Hematopoietic multipotent progenitor cell (in vitro differentiated cells): Measurements from ENCODE around the gene PITPNC1. TPM values are rescaled to one million over a fixed set of nuclear protein-coding genes. Genes with fewer than 3 reads are reported as not detected.
"Not testable (repeated sequence)": the region's sequence is repeated elsewhere in the genome, so short reads cannot be mapped to it uniquely, and the experiment has no call there.

Experiments used
- DNase-seq, 3 donors: peaks; one replicate each; pipeline ENCODE4 v3.0.0-alpha.2; 2011 to 2015; ENCODE audit warnings: low read depth in 2 of 3, low spot score in 2 of 3
- total RNA-seq: library from RNA; depleted of rRNA; stranded (reverse); fragments of >200 nt; gene quantifications from one replicate; pipeline ENCODE4 v1.2.3, GENCODE V29; 2012

PITPNC1 gene
- total RNA-seq, 1 donor, result 5.9 TPM

DNA sequence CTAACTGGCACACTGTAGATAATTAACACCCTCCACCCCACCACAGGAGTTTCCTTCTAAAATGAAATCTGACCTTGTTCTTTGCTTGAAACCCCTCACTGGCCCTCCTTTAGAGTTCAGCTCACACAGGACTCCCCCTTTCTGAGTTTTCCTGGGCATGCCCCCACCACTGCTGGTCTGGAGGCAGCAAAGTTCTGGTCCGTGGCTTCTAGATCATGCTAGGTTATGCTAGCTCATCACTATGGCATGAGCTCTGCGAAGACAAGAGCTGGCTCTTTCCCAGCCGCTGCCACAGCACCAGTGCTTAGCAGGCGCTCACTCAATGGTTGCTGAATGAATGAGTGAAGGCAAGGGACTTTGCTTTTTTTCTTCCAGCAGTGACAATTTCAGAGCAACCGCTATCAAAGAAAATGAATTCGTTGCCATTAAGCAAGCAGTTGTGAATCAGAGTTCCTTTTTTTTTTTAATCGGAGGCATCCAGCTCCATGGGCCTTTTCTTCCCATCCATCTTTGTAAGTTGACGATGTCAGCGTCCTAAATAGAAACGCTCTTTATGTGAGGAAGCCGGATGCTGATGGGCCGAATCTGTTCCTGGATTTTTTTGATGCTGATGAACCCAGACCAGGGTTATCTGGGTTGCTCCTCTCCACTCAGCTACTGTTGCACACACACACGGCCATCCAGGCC lies 259.9 kb downstream of the PITPNC1 start:
- no peak for DNase-seq

DNA sequence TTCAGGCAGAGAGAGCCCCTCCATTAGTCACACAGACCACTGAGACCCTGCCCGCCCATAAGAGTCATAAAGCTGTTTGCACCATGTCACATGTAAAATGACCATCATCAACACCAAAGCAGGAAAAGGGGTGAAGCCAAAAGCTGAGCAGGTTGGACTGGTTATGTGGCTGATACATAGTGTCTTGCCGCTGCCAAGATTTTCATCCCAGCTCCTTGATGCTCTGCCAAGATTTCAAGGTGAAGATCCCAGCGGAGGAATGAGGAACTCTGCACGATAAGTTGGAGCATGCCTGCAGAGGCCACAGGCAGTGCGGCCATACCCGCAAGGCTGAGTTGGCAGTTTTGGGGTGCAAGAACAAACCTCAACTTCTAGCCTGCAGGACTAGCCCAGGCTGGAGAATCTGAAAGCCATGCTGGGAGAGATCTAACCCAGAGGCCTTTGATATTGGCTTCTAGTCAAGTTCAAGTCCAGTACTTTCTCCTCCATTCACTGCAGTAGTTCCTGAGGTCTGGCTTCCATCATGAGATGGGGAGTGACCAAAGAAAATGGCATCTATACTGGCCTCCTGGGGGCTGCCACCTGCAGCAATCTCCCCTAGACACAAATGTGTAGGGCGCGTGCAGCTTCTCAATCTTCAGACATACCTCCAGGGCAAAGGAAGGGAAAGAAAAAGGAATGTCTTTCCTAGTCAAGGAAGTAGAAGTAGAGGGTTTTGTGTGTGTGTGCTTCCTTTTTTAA lies 261.0 kb downstream of the PITPNC1 start:
- no peak for DNase-seq

DNA sequence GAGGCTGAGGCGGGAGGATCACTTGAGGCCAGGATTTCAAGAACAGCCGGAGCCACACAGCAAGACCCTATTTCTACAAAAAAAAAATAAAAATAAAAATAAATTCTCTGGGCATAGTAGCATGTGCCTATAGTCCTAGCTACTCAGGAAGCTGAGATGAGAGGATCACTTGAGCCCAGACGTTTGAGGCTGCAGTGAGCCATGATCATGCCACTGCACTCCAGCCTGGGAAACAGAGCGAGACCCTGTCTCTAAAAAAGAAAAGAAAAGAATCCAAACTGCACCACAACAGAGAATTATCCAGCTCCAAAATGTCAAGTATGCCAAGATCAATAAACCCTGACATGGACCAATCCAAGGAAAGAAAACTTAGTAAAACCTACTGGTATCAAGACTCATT lies 261.8 kb downstream of the PITPNC1 start:
- no peak for DNase-seq

DNA sequence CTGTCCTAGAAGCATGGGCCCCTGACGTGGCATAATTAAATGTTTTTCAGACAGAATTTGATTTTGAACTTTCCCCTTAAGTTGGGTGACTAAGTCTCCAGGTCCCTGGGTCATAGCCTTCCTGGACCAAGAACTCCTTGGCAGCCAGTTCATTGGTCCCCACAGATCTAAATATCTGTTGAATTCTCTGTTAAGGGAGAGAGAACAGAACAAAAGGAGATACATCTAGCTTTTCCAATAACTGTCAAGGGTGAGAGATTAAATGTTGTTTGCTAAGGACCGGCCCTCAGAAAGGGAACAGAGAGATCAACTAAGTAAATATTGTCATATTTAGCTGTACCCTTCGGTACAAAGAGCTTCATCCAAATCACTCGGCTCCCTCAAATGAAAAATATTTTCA lies 262.5 kb downstream of the PITPNC1 start:
- DNase-seq, result no peak

DNA sequence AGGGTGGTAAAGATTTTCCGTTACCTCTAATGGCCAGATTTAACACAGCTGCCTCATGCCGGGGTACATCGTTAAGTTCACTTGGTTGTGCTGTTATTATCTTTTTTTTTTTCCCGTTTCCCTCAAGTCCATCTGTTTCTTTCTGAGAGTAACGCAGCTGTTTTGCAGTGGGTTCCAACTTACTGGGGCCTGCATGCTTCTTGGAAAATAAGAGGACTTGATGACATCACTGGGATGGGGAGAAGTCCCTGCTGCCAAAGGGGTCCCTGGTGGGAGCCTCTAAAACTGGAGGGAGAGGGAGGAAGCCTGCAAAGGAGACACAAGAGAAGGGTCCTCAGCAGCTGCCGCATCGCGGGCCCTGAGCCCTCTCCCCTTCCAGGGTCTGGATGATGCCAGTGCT lies 262.9 kb downstream of the PITPNC1 start:
- no peak for DNase-seq

DNA sequence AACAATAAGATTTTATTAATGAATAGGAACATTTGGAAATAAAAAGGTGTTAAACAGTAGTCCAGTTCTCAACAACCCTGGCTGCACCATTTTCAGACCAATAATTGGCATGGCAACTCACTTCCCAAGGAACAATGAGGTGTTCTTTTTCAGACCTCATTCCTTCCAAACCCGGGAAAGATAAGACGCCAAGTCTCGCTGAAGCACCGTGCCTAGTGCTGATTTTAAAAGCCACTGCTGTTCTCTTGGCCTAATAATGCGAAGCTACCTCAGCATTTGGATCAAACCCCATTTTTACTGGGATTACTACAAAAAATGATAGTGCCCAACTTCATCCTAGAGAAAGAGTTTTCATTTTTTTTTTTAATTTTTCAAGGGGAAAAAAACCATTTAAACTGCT lies 265.4 kb downstream of the PITPNC1 start:
- DNase-seq, result no peak

DNA sequence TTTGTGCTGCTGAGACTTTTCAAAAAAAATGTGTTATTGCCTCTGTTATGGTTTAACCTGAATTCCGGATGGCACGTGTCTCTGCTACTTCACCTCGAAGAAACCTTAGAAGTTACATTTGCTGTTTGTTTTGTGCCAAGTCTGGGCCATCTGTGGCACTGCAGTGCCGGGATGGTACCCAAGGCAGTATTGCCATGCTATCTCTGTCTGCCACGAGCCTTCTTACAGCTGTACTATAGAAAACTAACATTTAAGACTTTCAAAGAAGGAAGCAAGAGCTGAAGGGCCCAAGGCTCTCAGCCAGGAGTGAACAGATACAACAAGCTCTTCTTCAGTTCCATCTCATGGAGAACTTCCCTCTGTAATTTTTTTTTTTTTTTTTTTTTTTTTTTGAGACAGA lies 267.0 kb downstream of the PITPNC1 start:
- no peak for DNase-seq

DNA sequence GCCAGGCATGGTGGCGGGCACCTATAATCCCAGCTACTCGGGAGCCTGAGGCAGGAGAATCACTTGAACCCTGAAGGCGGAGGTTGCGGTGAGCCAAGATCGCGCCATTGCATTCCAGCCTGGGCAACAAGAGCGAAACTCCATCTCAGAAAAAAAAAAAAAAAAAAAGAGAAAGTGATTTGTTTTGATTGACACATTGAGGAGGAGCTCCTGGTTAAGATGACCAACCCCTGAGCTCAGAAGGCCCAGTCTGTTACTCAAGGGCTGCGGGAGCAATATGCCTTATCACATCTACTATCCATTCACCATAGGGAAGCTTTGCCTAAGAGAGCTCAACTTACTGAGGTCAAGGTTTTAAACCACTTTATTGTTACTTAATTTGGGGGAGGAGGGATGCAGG lies 268.1 kb downstream of the PITPNC1 start:
- not testable (repeated sequence) for DNase-seq

DNA sequence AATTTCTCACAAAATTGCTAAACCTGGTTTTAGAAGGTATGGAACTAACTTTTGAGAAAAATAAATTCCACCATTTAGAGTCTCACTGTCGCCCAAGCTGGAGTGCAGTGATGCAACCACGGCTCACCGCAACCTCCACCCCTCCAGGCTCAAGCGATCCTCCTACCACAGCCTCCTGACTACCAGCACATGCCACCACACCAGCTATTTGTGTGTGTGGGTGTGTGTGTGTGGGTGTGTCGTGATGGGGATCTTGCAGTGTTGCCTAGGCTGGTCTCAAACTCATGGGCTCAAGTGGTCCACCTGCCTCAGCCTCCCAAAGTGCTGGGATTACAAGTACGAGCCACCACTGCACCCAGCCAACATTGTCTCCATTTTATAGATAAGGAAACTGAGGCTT lies 269.4 kb downstream of the PITPNC1 start:
- no peak for DNase-seq

DNA sequence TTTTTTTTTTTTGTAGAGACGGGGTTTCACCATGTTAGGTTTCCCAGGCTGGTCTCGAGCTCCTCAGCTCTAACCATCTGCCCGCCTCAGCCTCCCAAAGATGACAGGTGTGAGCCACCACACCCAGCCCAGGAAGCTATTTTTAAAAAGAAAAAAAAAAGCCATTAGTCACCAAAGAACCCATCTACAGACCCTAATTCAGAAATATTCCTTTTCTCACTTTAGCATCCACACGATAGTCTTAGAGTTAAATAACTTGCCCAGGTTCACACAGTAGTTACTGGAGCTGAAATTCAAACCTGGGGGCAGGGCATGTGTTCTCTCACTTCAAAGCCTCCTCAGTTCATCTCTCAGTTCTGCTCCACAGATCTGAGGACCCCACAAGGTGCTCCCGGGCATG lies 270.4 kb downstream of the PITPNC1 start:
- no peak for DNase-seq

DNA sequence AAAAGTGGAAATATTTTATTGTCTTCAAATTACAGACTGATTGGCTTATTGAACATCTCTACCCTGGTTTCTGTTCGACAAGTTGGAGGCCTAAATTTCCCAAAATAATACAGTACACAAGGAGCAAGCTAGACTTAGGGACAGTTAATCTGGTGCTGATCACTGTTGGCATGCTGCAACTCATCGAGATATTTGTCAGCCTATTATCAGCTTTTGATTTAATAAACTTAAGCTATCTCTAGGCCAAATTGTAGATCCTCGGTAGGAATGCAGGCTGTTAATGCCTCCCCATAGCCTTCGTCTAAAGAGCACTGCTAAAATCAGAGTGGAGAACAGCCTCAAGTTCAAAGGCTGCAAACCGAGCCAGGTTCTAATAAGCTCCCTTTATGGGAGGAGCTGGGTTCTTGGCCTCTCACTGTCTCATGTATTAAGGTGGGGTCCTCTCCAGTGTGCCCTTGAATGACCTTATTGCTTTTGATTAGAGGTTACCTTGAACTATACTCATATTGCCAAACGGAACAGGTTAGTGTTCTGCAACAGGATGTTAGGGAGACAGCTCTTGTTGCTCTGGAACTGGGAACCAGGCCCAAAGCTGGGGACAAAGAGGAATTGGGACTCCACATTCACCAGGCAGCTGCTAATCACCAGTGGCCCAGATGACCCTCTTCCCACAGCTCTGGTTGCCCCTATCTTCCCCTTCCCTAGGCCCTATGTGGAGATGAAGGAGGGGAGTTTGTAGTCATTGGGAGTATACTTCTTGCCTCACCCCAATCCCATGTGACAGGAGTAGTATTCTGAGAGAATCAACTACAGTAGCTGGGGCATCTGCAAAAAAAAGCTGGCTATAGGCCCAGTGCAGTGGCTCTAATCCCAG lies 271.2 kb downstream of the PITPNC1 start:
- DNase-seq, result no peak

DNA sequence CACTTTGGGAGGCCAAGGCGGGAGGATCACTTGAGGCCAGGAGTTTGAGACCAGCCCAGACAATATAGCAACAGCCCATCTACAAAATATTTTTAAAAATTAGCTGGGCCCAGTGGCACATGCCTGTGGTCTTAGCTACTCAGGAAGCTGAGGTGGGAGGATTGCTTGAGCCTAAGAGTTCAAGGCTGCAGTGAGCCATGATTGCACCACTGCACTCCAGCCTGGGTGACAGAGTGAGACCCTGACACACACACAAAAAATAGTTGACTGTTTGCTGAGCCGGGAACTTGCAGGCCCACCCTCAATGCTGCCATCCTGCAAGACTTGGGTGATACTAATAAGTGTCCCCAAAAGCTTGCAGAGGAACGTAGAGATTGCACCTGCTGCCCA lies 271.8 kb downstream of the PITPNC1 start:
- DNase-seq, result not testable (repeated sequence)

DNA sequence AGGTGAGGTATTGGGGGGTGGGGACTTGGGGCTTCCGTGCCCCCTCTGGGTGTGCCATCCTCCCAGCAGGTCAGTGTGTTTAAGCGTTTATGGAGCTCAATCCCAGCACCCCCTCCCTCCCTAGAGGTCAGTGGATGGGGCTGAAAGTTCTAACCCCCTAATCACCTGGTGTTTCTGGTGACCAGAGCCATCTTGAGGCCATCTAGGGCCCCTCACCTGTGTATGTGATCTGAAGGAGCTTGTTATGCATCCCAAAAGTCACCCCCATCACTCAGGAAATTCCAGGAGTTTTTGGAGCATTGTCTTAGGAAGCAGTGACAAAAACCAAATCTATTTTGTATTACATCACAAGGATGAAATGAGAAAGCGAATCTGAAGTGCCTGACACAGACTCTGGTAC lies 272.8 kb downstream of the PITPNC1 start:
- no peak for DNase-seq

DNA sequence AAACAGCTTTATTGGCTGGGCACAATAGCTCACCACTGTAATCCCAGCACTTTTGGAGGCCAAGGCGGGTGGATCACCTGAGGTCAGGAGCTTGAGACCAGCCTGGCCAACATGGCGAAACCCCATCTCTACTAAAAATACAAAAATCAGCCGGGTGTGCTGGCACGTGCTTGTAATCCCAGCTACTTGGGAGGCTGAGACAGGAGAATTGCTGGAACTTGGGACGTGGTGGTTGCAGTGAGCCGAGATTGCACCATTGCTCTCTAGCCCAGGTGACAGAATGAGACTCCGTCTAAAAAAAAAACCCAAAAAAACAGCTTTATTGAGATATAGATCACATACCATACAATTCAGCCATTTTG lies 274.1 kb downstream of the PITPNC1 start:
- DNase-seq, result not testable (repeated sequence)

DNA sequence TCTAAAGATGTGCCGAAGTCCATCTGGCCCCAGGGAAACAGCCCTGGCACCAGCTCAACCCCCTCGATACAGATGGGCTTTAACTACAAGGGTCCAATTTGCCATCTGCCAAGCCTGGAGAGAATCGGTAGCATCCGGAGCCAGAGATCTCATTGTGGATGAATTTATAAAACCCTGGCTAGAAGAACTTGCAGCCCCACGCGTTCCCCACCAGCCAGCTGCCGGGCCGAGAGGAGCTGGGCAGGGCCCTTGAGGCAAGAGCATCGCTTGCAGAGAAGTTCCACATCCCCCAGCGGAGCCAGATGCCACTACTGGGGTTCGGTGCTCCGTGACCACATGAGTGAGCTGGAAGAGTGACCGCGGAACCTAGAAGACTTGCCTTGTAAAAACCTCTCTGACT lies 275.4 kb downstream of the PITPNC1 start:
- no peak for DNase-seq

DNA sequence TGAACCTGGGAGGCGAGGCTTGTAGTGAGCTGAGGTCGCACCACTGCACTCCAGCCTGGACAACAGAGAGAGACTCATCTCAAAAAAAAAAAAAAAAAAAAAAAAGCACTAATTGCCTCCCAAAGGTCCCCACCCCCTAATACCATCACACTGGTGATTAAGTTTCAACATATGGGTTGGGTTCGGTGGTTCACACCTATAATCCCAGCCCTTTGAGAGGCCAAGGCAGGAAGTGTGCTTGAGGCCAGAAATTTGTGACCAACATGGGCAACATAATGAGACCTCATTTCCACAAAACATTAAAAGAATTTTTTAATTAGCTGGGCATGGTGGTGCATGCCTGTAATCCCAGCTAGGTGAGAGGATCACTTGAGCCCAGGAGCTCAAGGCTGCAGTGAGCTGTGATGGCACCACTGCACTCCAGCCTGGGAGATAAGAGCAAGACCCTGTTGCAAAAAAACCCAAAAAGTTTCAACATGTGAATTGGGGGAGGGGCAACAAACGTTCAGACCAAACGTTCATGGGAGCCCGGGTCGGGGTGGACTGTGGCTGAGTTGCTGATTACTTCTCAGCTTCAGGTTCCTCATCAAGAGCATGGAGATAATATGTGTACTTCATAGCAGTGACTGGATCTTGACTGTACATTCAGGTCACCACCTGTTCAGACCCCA lies 278.5 kb downstream of the PITPNC1 start:
- no peak for DNase-seq

DNA sequence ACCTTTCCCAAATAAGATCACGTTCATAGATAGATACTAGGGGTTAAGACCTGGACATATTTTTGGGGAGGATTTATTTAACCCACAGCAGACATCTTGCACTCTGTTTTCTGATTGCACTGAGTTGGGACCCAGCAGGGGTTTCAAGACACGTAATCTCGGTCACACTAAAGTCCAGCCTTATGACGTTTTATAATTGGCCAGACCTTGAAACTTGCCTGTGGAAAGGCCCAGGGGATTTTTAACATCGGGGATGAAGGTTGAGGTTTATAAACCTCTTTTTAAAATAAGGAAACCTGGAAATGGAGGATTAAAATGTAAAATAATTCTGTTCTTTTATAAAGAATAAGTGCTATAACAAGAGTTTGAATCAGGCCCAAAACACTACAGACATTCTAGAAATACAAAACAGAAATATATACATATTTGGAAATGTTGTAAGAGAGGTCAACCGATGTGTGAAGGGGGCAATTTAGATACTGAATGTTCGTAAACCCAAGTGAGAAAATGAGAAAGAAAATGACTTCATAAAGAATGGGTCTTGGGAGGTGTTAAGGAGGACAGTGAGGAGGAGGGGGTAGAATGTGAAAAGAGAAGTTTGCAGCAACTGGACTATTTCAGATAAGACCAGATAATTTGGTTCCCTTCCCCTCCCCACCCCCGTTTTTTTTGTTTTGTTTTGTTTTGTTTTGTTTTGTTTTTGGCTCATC lies 279.6 kb downstream of the PITPNC1 start:
- no peak for DNase-seq

DNA sequence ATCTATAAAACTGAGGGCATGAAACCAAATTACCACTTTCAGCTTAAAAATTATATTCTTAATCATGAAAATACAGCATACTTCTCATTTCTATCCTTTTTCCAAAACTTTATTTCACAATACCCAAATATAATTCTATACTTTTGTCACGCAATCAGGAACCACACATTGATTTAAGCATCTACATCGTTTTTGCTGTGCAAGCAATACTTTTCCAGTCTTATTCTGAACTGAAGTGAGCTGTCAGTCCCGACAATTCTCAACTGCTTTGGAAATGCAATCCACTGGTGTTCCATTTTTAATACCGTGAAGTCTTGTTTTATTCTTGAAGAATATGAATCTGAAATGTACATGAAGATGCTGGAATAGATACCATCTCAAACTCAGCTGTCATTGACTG lies 280.5 kb downstream of the PITPNC1 start:
- no peak for DNase-seq

DNA sequence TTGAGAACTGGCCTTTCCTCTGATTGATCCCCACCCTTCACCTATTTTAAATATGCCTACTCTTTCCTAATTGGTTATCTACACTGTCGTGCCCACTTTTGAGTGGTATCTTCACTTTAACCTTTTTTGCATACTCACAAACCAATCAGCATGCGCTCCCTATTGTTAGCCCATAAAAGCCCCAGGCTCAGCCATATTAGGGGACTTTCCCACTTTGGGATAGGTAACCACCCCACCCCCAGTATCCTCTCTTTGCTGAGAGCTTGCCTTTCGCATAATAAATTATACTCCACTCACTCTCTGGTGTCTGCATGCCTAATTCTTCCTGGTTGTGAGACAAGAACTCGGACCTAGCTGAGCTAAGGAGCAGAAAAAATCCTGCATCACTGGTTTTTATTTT lies 281.2 kb downstream of the PITPNC1 start:
- DNase-seq, result no peak

DNA sequence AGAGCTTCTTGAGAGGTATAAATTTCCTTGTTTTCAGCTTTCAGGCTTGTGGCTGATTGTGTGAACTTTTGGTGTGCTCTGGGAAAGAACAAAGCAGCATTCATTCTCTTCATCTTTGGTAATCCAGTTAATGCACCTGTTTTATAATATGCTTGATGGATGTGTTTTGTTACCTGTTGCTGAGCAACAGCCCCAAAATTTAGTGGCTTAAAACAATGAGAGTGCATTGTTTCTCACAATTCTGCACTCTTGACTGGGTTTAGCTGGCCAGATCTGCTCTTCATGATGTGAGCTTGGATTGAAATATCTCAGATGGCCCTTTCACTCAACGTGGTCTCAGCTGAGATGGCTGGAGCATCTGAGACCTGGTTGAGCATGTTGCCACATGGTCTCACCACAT lies 281.9 kb downstream of the PITPNC1 start:
- peak in 1 of 3 donors; percentile 11 for DNase-seq
